AG04450 (cell line): ENCODE results near the gene IL17C. TPM values are rescaled to one million over a fixed set of nuclear protein-coding genes. Genes with fewer than 3 reads are reported as not detected.

Experiments
- CTCF ChIA-PET: fragments of 300-600, 350-600 bp; formaldehyde crosslinking; extraction: SDS; loops from one replicate; lab custom pipeline; 2022; ENCODE audit warnings: antibody characterized with exemption, inconsistent platforms; lab: Charles Lee
- POLR2A ChIA-PET: fragments of 350-600 bp; formaldehyde crosslinking; extraction: SDS; loops from one replicate; lab custom pipeline; 2021; ENCODE audit warnings: antibody characterized with exemption, inconsistent platforms; lab: Yijun Ruan, JAX
- DNase-seq: peaks from one replicate; pipeline ENCODE4 v3.0.0-alpha.2; 2011; ENCODE audit warnings: low read depth, low spot score
- H3K27ac ChIP-seq: one replicate; pipeline ENCODE4 v1.5.1; 2012; ENCODE audit warnings: low read depth, low read length, control low read depth
- H3K27me3 ChIP-seq: one replicate; pipeline ENCODE4 v1.6.0; 2012; ENCODE audit warnings: low read length; ENCODE audit not compliant: control insufficient read depth, insufficient read depth
- H3K4me3 ChIP-seq: 2 replicates; pipeline ENCODE4 v1.5.1; 2011; ENCODE audit warnings: mild to moderate bottlenecking, low read depth, low read length, control low read depth
- H3K9me3 ChIP-seq: 2 replicates; pipeline ENCODE4 v1.5.1; 2012; ENCODE audit warnings: low read length; ENCODE audit not compliant: control insufficient read depth, insufficient read depth
- polyA plus RNA-seq: library from polyadenylated mRNA; depleted of rRNA; stranded (reverse); fragments of >200 nt; gene quantifications from 2 replicates; pipeline ENCODE4 v1.2.3, GENCODE V29; 2011
- TF ChIP-seq, protein P1 (sequence below): IDR thresholded peaks from 2 replicates; pipeline ENCODE4 v1.5.1; 2011; ENCODE audit warnings: low read depth, low read length, control low read depth, inconsistent platforms

IL17C gene
- polyA plus RNA-seq, 1 experiment: not detected

DNA sequence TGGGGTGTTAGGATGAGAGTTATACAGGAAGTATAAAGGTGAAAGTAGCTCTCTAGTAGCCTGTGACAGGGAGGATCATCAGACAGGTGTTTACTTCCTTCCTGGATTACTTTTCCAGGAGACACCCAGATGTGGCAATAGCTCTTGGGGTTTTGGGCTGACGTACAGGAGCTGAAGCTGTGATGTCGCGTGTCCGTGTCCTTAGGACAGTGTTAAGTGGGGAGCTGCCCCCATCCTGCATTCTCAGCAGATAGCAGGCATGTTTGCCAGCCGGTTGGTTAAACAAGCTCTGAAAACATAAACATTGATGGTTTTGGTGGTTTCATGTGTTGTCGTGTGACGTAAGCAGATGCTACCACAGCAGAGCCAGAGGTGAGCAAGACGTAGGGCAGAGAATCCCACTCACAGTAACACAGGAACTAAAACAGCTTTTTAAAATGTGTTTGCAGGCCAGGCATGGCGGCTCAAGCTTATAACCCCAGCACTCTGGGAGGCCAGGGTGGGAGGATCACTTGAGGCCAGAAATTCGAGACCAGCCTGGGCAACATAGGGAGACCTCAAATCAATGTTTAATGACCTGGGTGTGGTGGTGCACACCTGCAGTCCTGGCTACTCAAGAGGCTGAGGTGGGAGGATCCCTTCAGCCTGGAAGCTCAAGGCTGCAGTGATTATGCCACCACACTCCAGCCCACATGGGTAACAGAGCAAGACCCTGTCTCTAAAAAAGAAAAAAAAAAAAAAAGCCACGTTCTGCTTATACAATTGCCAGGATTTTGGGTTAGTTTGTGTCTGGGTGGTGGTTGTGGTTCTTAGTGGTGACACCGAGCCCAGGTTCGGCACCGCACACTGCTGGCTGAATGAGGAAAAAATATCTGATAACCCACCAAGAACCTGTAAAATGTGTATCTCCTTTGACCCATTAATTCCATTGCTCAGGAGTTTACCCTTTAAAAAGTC is 18.2 kb upstream of the IL17C start:
- Histone ChIP-seq H3K27ac (peak overlapping the region; percentile 65), H3K27me3 (no peaks in the 10 kb centered on the region), H3K9me3 (no peaks in the 10 kb centered on the region; the same call in 1 of the 2 replicates), H3K4me3 (no peak overlapping the region)
- POLR2A ChIA-PET: interaction anchor here (1.0 kb wide), 1 partner anchor 10 kb away, joined by 3 read pairs; no protein-coding TSS in a partner anchor
- DNase-seq: peak; percentile 89
- TF ChIP-seq, protein P1, sequence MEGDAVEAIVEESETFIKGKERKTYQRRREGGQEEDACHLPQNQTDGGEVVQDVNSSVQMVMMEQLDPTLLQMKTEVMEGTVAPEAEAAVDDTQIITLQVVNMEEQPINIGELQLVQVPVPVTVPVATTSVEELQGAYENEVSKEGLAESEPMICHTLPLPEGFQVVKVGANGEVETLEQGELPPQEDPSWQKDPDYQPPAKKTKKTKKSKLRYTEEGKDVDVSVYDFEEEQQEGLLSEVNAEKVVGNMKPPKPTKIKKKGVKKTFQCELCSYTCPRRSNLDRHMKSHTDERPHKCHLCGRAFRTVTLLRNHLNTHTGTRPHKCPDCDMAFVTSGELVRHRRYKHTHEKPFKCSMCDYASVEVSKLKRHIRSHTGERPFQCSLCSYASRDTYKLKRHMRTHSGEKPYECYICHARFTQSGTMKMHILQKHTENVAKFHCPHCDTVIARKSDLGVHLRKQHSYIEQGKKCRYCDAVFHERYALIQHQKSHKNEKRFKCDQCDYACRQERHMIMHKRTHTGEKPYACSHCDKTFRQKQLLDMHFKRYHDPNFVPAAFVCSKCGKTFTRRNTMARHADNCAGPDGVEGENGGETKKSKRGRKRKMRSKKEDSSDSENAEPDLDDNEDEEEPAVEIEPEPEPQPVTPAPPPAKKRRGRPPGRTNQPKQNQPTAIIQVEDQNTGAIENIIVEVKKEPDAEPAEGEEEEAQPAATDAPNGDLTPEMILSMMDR: no peak
- CTCF ChIA-PET: interaction anchor here (0.9 kb wide), 1 partner anchor 13 kb away, joined by 4 read pairs; no protein-coding TSS in a partner anchor

DNA sequence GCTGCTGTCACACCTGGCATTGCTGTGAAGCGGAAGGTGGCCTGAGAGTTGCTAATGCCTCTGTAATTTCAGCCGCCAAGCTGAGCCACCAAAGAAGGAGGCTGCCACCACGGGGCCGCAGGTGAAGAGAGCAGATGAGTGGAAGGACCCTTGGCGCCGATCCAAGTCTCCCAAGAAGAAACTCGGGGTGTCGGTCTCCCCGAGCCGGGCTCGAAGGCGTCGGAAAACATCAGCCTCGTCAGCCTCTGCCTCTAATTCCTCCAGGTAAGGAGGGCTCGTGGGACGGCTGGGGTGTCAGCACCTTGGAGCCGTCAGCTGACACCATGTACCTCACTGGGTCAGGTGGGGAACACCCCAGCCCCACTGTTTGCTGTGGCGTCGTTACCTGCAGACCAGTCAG is 16.2 kb upstream of the IL17C start:
- TF ChIP-seq, protein P1: no peak
- CTCF ChIA-PET: no interaction called here
- H3K9me3 ChIP-seq: no peaks in the 10 kb centered on the region; the same call in 1 of the 2 replicates
- H3K4me3 ChIP-seq: no peak overlapping the region
- no peak for DNase-seq
- no peak overlapping the region for H3K27ac ChIP-seq
- POLR2A ChIA-PET: no interaction called here
- no peaks in the 10 kb centered on the region for H3K27me3 ChIP-seq

DNA sequence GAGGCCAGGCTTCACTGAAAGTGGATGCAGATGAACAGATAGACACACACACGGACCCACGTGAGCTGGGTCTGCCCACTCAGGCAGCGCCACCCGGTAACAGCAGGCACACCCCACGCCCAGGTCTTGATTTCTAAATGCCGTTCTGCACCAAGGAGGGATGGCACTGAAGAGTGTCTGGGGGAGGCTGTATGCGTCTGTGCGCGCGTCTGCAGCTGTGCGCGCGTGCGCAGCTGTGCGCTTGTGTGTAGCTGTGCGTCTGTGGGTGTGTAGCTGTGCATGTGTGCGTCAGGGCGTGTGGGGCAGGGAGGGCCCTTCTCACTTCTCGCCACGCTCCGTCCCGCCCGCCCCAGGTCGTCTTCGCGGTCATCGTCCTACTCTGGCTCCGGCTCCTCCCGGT is 15.5 kb upstream of the IL17C start:
- Histone ChIP-seq H3K9me3 (no peaks in the 10 kb centered on the region; the same call in 1 of the 2 replicates), H3K4me3 (no peak overlapping the region), H3K27me3 (no peaks in the 10 kb centered on the region), H3K27ac (no peak overlapping the region)
- ChIA-PET POLR2A (no interaction called here), CTCF (no interaction called here)
- DNase-seq: no peak
- TF ChIP-seq, protein P1: no peak

DNA sequence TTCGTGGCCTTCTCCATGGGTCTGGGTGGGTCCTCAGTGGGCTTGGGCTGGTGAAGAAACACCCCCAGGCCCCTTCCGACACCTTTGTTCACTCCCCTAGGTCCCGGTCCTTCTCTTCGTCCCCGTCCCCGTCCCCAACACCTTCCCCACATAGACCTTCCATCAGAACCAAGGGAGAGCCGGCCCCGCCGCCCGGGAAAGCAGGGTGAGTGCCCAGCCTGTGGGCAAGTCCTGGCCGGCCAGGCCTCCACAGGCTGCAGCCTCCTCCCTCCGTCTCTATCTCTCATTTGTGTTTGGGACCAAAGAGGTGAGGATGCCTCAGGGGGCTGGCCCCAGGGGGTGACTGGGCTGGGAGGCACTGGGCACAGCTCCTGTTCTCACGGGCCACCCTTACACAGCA is 14.5 kb upstream of the IL17C start:
- Histone ChIP-seq H3K27me3 (no peaks in the 10 kb centered on the region), H3K4me3 (no peak overlapping the region), H3K27ac (no peak overlapping the region), H3K9me3 (no peaks in the 10 kb centered on the region; the same call in 1 of the 2 replicates)
- CTCF ChIA-PET: no interaction called here
- TF ChIP-seq, protein P1: no peak
- DNase-seq: no peak
- POLR2A ChIA-PET: no interaction called here

DNA sequence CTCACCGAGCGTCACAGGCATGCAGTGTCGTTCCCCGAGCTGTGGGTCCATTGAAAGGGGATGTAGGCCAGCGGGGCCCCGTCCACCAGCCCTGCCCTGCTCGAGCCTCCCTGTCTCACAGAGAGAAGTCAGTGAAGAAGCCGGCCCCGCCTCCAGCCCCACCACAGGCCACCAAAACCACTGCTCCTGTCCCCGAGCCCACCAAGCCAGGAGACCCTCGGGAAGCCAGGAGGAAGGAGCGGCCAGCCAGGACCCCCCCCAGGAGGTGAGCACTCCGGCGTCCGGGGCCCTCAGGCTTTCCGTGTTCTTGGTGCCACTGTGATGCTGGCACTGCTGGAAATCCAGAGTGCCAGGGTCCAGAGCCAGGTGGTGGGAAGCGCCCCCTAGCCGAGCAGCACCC is 13.9 kb upstream of the IL17C start:
- TF ChIP-seq, protein P1: no peak
- POLR2A ChIA-PET: no interaction called here
- Histone ChIP-seq H3K27ac (no peak overlapping the region), H3K27me3 (no peaks in the 10 kb centered on the region), H3K4me3 (no peak overlapping the region), H3K9me3 (no peaks in the 10 kb centered on the region; the same call in 1 of the 2 replicates)
- CTCF ChIA-PET: no interaction called here
- DNase-seq: no peak
